Parathyroid adenoma (tissue), 2 donors: ENCODE data around the gene ARHGEF37.
"Not testable (repeated sequence)": the region's sequence is repeated elsewhere in the genome, so short reads cannot be mapped to it uniquely, and the experiment has no call there.

Experiments used
- H2AFZ ChIP-seq: fragments of 300-600 bp; sonication (generic); one replicate; pipeline ENCODE4 v1.7.0; 2017; ENCODE audit warnings: antibody characterized with exemption, mild to moderate bottlenecking
- H3K27ac ChIP-seq: fragments of 300-600 bp; sonication (generic); one replicate; pipeline ENCODE4 v1.7.0; 2017
- H3K27me3 ChIP-seq: fragments of 300-600 bp; sonication (generic); one replicate; pipeline ENCODE4 v1.7.0; 2017; ENCODE audit warnings: low read length; ENCODE audit not compliant: control insufficient read depth, insufficient read depth
- H3K36me3 ChIP-seq: fragments of 300-600 bp; sonication (generic); one replicate; pipeline ENCODE4 v1.7.0; 2017; ENCODE audit warnings: low read length; ENCODE audit not compliant: control insufficient read depth, insufficient read depth
- H3K4me1 ChIP-seq: fragments of 300-600 bp; sonication (generic); one replicate; pipeline ENCODE4 v1.7.0; 2017; ENCODE audit warnings: control low read depth
- H3K4me2 ChIP-seq: fragments of 300-600 bp; sonication (generic); one replicate; pipeline ENCODE4 v1.7.0; 2017; ENCODE audit warnings: low read length
- H3K4me3 ChIP-seq: fragments of 300-600 bp; sonication (generic); one replicate; pipeline ENCODE4 v1.7.0; 2017; ENCODE audit warnings: low read depth, low read length
- H3K79me2 ChIP-seq: fragments of 300-600 bp; sonication (generic); one replicate; pipeline ENCODE4 v1.7.0; 2017; ENCODE audit warnings: control low read depth
- H3K9ac ChIP-seq: fragments of 300-600 bp; sonication (generic); one replicate; pipeline ENCODE4 v1.7.0; 2017; ENCODE audit warnings: mild to moderate bottlenecking
- H3K9me3 ChIP-seq: fragments of 300-600 bp; sonication (generic); one replicate; pipeline ENCODE4 v1.7.0; 2017; ENCODE audit warnings: low read length; ENCODE audit not compliant: control insufficient read depth
- TF ChIP-seq, protein P1 (sequence below): fragments of 300-600 bp; sonication (generic); IDR thresholded peaks from one replicate; pipeline ENCODE4 v1.7.0; 2017; ENCODE audit warnings: antibody characterized with exemption, mild to moderate bottlenecking
- donor health status: primary hyperparathyroidism.

The ARHGEF37 gene

DNA sequence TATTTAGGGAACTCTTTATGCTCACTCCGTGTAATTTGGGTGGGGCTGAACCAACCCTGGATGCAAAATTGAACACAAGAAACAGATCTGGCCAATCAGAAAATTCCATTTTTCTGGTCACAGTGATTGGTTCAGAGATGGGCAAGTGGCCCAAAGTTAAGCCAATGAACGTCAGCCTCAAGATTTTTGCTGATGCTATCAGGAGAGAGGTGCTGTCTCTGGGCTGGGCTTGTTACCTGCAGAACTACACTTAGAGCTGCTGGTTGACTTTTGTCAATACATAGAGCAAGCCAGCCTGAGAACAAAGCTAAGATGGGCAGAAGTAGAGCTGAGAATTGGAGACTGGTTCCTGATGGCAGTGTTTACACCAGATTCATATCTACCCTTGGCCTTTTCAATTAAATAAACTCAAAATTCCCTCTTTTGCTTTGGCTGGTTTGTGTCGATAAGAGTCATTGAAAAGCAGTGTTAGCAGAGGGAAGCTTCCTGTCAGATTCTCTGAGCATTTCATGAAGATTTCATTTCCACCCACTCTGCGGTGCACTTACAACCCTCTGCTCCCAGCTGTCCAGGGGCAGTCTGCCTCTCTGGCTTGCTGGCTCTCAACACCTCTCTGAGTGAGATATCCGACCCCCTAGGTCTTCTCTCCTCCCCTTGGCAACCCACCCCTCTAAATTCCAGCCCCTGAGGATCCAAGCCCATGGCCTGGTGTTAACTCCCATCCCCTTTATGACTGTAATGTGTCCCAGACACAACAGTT lies 84.3 kb downstream of the ARHGEF37 start:
- no peaks in the 10 kb centered on the region for H3K9me3 ChIP-seq
- peak overlapping the region; percentile 60 for H3K27ac ChIP-seq
- H3K27me3 ChIP-seq, result no peaks in the 10 kb centered on the region
- peak overlapping the region; percentile 36 for H3K4me2 ChIP-seq
- no peak overlapping the region for H3K9ac ChIP-seq
- TF ChIP-seq, protein P1, sequence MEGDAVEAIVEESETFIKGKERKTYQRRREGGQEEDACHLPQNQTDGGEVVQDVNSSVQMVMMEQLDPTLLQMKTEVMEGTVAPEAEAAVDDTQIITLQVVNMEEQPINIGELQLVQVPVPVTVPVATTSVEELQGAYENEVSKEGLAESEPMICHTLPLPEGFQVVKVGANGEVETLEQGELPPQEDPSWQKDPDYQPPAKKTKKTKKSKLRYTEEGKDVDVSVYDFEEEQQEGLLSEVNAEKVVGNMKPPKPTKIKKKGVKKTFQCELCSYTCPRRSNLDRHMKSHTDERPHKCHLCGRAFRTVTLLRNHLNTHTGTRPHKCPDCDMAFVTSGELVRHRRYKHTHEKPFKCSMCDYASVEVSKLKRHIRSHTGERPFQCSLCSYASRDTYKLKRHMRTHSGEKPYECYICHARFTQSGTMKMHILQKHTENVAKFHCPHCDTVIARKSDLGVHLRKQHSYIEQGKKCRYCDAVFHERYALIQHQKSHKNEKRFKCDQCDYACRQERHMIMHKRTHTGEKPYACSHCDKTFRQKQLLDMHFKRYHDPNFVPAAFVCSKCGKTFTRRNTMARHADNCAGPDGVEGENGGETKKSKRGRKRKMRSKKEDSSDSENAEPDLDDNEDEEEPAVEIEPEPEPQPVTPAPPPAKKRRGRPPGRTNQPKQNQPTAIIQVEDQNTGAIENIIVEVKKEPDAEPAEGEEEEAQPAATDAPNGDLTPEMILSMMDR, result no peak
- peak overlapping the region; percentile 36 for H2AFZ ChIP-seq
- no peak overlapping the region for H3K4me3 ChIP-seq
- H3K4me1 ChIP-seq, result peaks cover 22% of the 10 kb centered on the region
- no peaks in the 10 kb centered on the region for H3K79me2 ChIP-seq
- no peaks in the 10 kb centered on the region for H3K36me3 ChIP-seq

DNA sequence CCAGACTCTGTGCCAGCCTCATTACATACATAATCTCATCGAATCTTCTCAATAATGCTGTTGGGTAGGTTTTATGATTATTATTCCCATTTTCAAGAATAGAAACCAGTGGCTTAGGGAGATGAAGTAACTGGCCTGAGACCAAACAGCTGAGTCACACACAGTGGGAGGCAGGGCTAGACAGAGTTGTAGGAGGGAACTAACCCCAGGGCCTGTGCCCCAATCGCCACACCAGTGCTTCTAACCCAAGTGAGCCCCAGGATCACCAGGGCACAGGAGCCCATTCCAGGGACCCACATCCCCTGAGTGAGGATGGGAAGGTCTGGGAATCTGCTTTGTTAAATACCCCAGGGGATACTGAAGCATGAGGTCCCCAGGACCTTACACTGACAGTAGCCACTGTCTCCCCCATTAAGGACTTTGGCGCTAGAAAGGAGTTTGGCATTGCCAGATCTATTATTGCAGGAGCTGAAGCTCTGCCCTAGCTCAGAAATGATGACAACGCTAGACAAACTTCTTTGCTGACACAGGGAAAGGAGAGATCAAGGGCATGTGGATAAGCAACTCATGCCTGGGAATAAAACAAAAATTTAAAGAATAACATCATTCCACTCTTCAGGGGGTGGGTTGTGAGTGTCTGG lies 85.0 kb downstream of the ARHGEF37 start:
- Histone ChIP-seq H3K4me3 (no peak overlapping the region), H3K9ac (no peak overlapping the region), H3K27ac (peak overlapping the region; percentile 60), H2AFZ (peak overlapping the region; percentile 36), H3K4me1 (peaks cover 22% of the 10 kb centered on the region), H3K9me3 (no peaks in the 10 kb centered on the region), H3K27me3 (no peaks in the 10 kb centered on the region), H3K79me2 (no peaks in the 10 kb centered on the region), H3K36me3 (no peaks in the 10 kb centered on the region), H3K4me2 (peak overlapping the region; percentile 36)
- TF ChIP-seq, protein P1, result no peak

DNA sequence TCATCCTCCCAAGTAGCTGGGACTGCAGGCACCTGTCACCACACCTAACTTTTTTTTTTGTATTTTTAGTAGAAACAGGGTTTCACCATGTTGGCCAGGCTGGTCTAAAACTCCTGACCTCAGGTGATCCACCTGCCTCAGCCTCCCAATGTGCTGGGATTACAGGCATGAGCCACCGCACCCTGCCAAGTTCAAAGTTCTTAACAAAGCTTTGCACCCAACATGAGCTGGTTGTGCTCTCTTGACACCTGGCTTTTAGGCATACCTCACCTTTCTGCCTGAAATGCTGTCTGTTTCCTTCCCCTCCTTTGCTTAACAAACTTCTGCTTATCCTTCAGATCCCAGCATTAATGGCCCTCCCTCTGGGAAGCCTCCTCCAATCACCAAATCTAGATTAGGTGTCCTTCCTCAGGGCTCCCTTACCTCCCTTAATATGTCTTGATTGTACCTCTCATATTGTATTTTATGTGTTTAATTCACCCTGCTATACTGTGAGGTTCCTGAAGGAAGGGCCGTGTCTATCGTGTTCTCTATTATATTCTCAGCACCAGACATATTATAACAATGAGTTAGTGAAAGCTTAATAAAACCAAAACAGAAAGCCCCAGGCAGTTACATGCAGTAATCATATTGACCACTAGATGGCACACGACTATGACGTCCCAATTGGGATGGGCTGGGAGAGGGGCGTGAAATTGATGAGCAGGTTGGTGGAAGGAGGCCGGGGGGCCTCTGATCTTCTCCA lies 86.0 kb downstream of the ARHGEF37 start:
- H3K27ac ChIP-seq, result no peak overlapping the region
- H3K79me2 ChIP-seq, result no peaks in the 10 kb centered on the region
- no peaks in the 10 kb centered on the region for H3K36me3 ChIP-seq
- no peak overlapping the region for H3K4me2 ChIP-seq
- no peaks in the 10 kb centered on the region for H3K9me3 ChIP-seq
- H3K4me3 ChIP-seq, result no peak overlapping the region
- peaks cover 22% of the 10 kb centered on the region for H3K4me1 ChIP-seq
- no peaks in the 10 kb centered on the region for H3K27me3 ChIP-seq
- TF ChIP-seq, protein P1, result peak; percentile 90
- no peak overlapping the region for H3K9ac ChIP-seq
- peak overlapping the region; percentile 51 for H2AFZ ChIP-seq

DNA sequence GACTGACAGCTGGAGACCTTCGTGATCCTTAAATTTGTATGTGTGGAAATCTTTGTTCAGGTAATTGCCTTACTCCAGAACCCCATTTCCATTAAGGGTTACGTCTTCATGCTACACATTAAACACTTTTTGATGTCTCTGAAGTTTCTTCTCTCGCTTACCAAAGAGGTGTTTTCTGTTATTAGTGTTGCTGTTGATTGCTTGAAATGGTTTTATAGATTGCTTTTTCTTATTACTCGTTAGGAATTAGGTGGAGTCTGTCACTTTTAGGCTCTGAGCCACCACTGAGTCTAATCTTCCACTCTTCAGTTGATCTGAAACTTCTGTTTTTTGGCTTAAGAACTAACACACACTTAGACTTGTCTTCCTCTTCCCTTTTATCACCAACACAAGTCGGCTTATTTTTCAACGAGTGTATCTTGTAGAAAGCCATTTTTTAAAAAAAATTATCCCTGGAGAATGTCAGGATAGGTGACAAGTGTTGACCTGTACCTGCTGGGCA lies 86.6 kb downstream of the ARHGEF37 start:
- no peak overlapping the region for H3K9ac ChIP-seq
- H3K4me1 ChIP-seq, result peaks cover 22% of the 10 kb centered on the region
- no peak overlapping the region for H3K4me3 ChIP-seq
- H3K27me3 ChIP-seq, result no peaks in the 10 kb centered on the region
- no peak overlapping the region for H3K4me2 ChIP-seq
- no peaks in the 10 kb centered on the region for H3K9me3 ChIP-seq
- H3K36me3 ChIP-seq, result no peaks in the 10 kb centered on the region
- H3K27ac ChIP-seq, result no peak overlapping the region
- H2AFZ ChIP-seq, result peak overlapping the region; percentile 51
- TF ChIP-seq, protein P1, result no peak
- H3K79me2 ChIP-seq, result no peaks in the 10 kb centered on the region

DNA sequence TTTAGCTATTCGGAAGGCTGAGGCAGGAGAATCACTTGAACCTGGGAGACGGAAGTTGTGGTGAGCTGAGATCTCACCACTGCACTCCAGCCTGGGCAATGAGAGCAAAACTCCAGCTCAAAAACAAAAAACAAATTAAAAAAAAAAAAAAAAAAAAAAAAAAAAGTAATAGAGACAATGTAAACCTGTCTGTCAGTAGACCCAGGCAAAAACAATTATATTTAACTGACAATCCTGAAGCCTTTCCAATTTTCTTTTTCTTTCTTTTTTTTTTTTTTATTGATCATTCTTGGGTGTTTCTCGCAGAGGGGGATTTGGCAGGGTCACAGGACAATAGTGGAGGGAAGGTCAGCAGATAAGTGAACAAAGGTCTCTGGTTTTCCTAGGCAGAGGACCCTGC lies 88.0 kb downstream of the ARHGEF37 start:
- H3K4me3 ChIP-seq, H3K4me2 ChIP-seq, H3K9ac ChIP-seq, H3K9me3 ChIP-seq, H2AFZ ChIP-seq, H3K27me3 ChIP-seq, H3K79me2 ChIP-seq, H3K27ac ChIP-seq, H3K36me3 ChIP-seq: not testable (repeated sequence)
- peaks cover 22% of the 10 kb centered on the region for H3K4me1 ChIP-seq
